ENCODE data around the gene USP3. TPM values are rescaled to one million over a fixed set of nuclear protein-coding genes. Genes with fewer than 3 reads are reported as not detected.

USP3 gene
- total RNA-seq, 2 donors from 2014 or later = 48.8 to 50.1 TPM

- intact Hi-C loops (cut with DNase I) = loop anchor here (10.0 kb wide), 1 partner anchor 64 kb away; no protein-coding TSS in a partner anchor
Measured at GRCh38 chr15:63500265-63501250, 3.8 kb upstream of the USP3 start.

GRCh38 chr15:63501256-63502089 is 2.9 kb upstream of the USP3 start:
- no peaks in the 10 kb centered on the region for H3K27me3 ChIP-seq
- peak overlapping the region; percentile 97 to 99 (median 98) for H3K27ac ChIP-seq
- TF ChIP-seq POLR2A (IDR thresholded peaks at IDR 0.05) (no peak), CTCF (IDR thresholded peaks at IDR 0.05) (peak in 1 of 7 experiments; percentile 1)
- intact Hi-C loops (cut with DNase I) = loop anchor here (10.0 kb wide), 1 partner anchor 63 kb away; no protein-coding TSS in a partner anchor
- DNase-seq (peak; percentile 74 to 87 (median 84)), ATAC-seq (no peak)
- H3K4me3 ChIP-seq = no peak overlapping the region
- H3K4me1 ChIP-seq = peaks cover 42% of the 10 kb centered on the region
- 4 to 9% methylated on average over 19 to 21 of the region's 21 CpGs for WGBS, 2 donors
- H3K9me3 ChIP-seq = no peaks in the 10 kb centered on the region
- H3K36me3 ChIP-seq (replicated peaks in 1 of 2; ENCODE audit: insufficient read depth in 1 of 2, low read depth in 2 of 2) = no peaks in the 10 kb centered on the region

More at GRCh38 chr15:63500265-63501250, 3.8 kb upstream of the USP3 start:
- H3K27me3 ChIP-seq = no peaks in the 10 kb centered on the region
- H3K4me3 ChIP-seq = no peak overlapping the region
- H3K27ac ChIP-seq = peak overlapping the region; percentile 97 to 99 (median 98)
- 30 to 32% methylated on average over 8 of the region's 8 CpGs for WGBS, 2 donors
- ATAC-seq (peak; percentile 4), DNase-seq (peak; percentile 59 to 76 (median 74))
- H3K9me3 ChIP-seq = no peaks in the 10 kb centered on the region
- TF ChIP-seq POLR2A (IDR thresholded peaks at IDR 0.05) (peak in 2 of 3 donors; percentile 31 to 43), CTCF (IDR thresholded peaks at IDR 0.05) (peak in 2 of 7 experiments; percentile 7 to 14)
- no peaks in the 10 kb centered on the region for H3K36me3 ChIP-seq (replicated peaks in 1 of 2; ENCODE audit: insufficient read depth in 1 of 2, low read depth in 2 of 2)
- H3K4me1 ChIP-seq = peaks cover 35% of the 10 kb centered on the region

- peaks cover 50% of the 10 kb centered on the region for H3K4me1 ChIP-seq
- peak in 3 of 4 donors; percentile 44 to 56 (median 44) for DNase-seq
- peak overlapping the region; percentile 97 to 99 (median 98) for H3K27ac ChIP-seq
- no peaks in the 10 kb centered on the region for H3K9me3 ChIP-seq
- no peaks in the 10 kb centered on the region for H3K36me3 ChIP-seq (replicated peaks in 1 of 2; ENCODE audit: insufficient read depth in 1 of 2, low read depth in 2 of 2)
- WGBS, 2 donors = 54 to 63% methylated on average over 15 of the region's 15 CpGs
- no peak for TF ChIP-seq CTCF (IDR thresholded peaks at IDR 0.05)
- intact Hi-C loops (cut with DNase I) = loop anchor here (10.0 kb wide), 1 partner anchor 63 kb away; no protein-coding TSS in a partner anchor
- H3K4me3 ChIP-seq = no peak overlapping the region
- H3K27me3 ChIP-seq = no peaks in the 10 kb centered on the region
- ATAC-seq = no peak
Measured at GRCh38 chr15:63502137-63502766, 2.1 kb upstream of the USP3 start.

Data from body of pancreas (tissue), 4 donors.